Cardiac muscle cell (in vitro differentiated cells and primary cell): ENCODE data around the gene PCNX2. TPM values are rescaled to one million over a fixed set of nuclear protein-coding genes. Genes with fewer than 3 reads are reported as not detected.
A peak's percentile ranks its signal among the peaks of the same experiment; 100 is the strongest.

Source experiments
- DNase-seq, 2 donors: peaks; one replicate each; pipeline versions ENCODE4 v3.0.0 to v3.0.0-alpha.2; 2010 to 2017; ENCODE audit warnings: low read depth in 1 of 2, low spot score in 1 of 2
- H3K27ac ChIP-seq: fragments of 200-600 bp; sonication (generic); 2 replicates; pipeline ENCODE4 v1.5.1; 2016
- H3K27me3 ChIP-seq: fragments of 200-600 bp; sonication (generic); 2 replicates; pipeline ENCODE4 v1.6.0; 2016; ENCODE audit warnings: control low read depth
- H3K36me3 ChIP-seq: fragments of 200-600 bp; sonication (generic); 2 replicates; pipeline ENCODE4 v1.5.1; 2016; ENCODE audit warnings: control low read depth
- H3K4me1 ChIP-seq: fragments of 200-600 bp; sonication (generic); 2 replicates; pipeline ENCODE4 v1.8.1; 2017; ENCODE audit warnings: low read depth, mild to moderate bottlenecking, mixed run types
- H3K4me3 ChIP-seq: fragments of 200-600 bp; sonication (generic); 2 replicates; pipeline ENCODE4 v1.5.1; 2016; ENCODE audit warnings: mild to moderate bottlenecking
- H3K9me3 ChIP-seq: fragments of 200-600 bp; sonication (generic); 2 replicates; pipeline ENCODE4 v1.5.1; 2017; ENCODE audit warnings: low read depth, mild to moderate bottlenecking, control low read depth
- polyA plus RNA-seq: library from polyadenylated mRNA; unstranded; fragments of >200 nt; fragmentation: Nextera tagmentation; extraction: Ambion mirVana; gene quantifications from 2 replicates; pipeline ENCODE4 v1.2.1, GENCODE V29; 2016
- total RNA-seq: library from RNA; depleted of rRNA; stranded (reverse); fragments of >200 nt; gene quantifications from 2 replicates; pipeline ENCODE4 v1.2.3, GENCODE V29; 2016
- TF ChIP-seq, protein P1 (sequence below): IDR thresholded peaks from 2 replicates; pipeline ENCODE4 v1.5.1; 2012; ENCODE audit warnings: low read depth, mild to moderate bottlenecking, low read length

PCNX2 gene
- total and polyA plus RNA-seq, 2 experiments from 2014 or later: 3.9 to 5.1 TPM

DNA sequence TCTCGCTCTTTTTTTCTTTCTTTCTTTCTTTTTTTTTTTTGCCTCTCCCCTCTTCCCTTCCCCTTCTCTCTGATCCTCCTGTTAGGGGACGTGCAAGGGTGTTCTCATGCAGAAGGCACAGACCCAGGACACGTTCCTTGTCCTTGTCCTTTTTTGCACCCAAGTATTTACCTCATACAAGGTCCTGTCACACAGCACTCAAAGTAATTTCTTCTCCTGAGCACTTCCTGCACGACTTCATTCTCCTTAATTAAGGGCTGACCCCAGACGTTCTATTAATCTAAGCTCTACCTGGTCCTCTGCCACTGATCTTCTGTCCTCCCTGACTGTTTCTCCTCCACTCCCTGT lies 424 bp upstream of the PCNX2 start:
- TF ChIP-seq, protein P1, sequence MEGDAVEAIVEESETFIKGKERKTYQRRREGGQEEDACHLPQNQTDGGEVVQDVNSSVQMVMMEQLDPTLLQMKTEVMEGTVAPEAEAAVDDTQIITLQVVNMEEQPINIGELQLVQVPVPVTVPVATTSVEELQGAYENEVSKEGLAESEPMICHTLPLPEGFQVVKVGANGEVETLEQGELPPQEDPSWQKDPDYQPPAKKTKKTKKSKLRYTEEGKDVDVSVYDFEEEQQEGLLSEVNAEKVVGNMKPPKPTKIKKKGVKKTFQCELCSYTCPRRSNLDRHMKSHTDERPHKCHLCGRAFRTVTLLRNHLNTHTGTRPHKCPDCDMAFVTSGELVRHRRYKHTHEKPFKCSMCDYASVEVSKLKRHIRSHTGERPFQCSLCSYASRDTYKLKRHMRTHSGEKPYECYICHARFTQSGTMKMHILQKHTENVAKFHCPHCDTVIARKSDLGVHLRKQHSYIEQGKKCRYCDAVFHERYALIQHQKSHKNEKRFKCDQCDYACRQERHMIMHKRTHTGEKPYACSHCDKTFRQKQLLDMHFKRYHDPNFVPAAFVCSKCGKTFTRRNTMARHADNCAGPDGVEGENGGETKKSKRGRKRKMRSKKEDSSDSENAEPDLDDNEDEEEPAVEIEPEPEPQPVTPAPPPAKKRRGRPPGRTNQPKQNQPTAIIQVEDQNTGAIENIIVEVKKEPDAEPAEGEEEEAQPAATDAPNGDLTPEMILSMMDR: no peak
- Histone ChIP-seq H3K4me3 (peak overlapping the region; percentile 95), H3K27ac (no peak overlapping the region), H3K9me3 (no peaks in the 10 kb centered on the region), H3K36me3 (no peaks in the 10 kb centered on the region), H3K27me3 (no peaks in the 10 kb centered on the region), H3K4me1 (no peaks in the 10 kb centered on the region)
- no peak for DNase-seq

DNA sequence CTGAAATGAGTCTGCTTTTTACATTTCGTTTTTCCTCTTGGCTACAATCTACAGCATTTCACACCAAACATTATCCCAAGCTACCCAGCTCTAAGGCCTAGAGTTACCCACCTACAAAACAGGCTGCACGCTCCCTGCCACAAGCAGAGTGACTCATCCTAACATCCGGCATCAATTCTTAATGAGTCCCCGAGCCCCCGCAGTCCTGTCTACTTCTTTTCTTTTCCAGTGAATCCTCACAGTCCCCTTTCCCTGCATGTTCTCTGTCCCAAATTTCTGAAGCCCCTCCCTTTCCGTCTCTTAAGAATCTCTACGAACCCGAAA lies 650 bp downstream of the PCNX2 start:
- H3K9me3 ChIP-seq: no peaks in the 10 kb centered on the region
- no peak overlapping the region for H3K27ac ChIP-seq
- H3K4me1 ChIP-seq: no peaks in the 10 kb centered on the region
- H3K36me3 ChIP-seq: no peaks in the 10 kb centered on the region
- no peaks in the 10 kb centered on the region for H3K27me3 ChIP-seq
- peak in 1 of 2 donors; percentile 55 for DNase-seq
- TF ChIP-seq, protein P1: no peak
- H3K4me3 ChIP-seq: peak overlapping the region; percentile 95

GRCh38 chr1:233293556-233294446 lies 1.7 kb downstream of the PCNX2 start:
- H3K27me3 ChIP-seq: no peaks in the 10 kb centered on the region
- H3K9me3 ChIP-seq: no peaks in the 10 kb centered on the region
- H3K4me1 ChIP-seq: no peaks in the 10 kb centered on the region
- H3K36me3 ChIP-seq: no peaks in the 10 kb centered on the region
- TF ChIP-seq, protein P1: no peak
- no peak for DNase-seq
- no peak overlapping the region for H3K27ac ChIP-seq
- no peak overlapping the region for H3K4me3 ChIP-seq

DNA sequence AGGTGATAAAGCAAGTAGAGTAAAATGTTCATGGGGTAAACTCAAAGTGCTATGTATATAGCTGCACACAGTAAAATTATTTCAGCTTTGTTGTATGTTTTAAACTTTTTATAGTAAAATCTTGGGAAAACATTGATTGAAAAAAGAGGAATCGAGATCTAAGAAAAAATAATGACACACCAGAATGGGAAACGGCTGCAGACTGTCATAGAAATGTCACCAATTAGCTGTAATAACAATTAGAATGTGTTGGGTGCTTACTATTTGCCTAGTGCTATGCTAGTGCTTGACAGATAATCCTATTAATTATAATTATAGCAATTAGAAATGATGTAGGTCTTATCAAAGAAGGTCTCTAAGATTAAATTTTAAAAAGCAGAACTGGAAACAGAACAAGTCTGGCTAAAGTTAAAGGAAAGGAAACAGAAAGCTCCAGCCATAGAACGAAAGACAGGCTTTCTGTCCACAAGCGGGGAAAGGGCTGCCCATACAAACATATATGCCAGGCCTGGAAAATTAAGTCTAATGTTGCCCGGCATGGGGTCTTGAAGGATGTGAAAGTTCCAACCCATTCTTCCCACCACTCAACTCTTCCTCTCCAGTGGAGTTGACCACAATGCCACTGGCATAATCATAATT lies 5.0 kb downstream of the PCNX2 start:
- Histone ChIP-seq H3K4me1 (no peaks in the 10 kb centered on the region), H3K27me3 (no peaks in the 10 kb centered on the region), H3K36me3 (no peaks in the 10 kb centered on the region), H3K4me3 (no peak overlapping the region), H3K9me3 (no peaks in the 10 kb centered on the region), H3K27ac (no peak overlapping the region)
- DNase-seq: no peak
- TF ChIP-seq, protein P1: no peak

DNA sequence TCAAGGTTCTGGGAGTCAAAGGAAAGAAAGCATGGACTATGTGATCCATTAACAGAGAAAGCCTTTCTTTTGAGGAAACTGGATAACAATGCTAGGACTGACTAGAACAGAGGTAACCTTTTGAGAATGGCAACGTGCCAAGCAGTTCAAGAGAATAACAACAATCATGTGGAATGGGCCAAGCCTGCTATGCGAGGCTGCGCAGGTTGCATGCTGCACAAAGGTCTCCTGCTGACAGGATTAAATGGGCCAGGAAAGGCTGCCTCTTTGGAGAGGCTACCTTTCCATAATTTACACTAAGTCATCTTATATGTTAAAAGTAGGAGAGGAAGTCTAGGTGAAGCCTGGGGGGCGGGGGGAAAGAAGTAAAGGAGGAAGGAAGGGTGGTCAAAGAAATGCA lies 5.8 kb downstream of the PCNX2 start:
- no peak for DNase-seq
- Histone ChIP-seq H3K27me3 (no peaks in the 10 kb centered on the region), H3K4me3 (no peak overlapping the region), H3K9me3 (no peaks in the 10 kb centered on the region), H3K36me3 (no peaks in the 10 kb centered on the region), H3K27ac (no peak overlapping the region), H3K4me1 (no peaks in the 10 kb centered on the region)
- TF ChIP-seq, protein P1: no peak
